Fibroblast of lung (primary cell): ENCODE data around the gene DPYD. TPM values are rescaled to one million over a fixed set of nuclear protein-coding genes. Genes with fewer than 3 reads are reported as not detected.

Experiments
- DNase-seq, 2 donors: peaks; one replicate each; pipeline versions ENCODE4 v3.0.0 to v3.0.0-alpha.2; 2010; ENCODE audit warnings: low read depth in 2 of 2
- H2AFZ ChIP-seq: 2 replicates; pipeline ENCODE4 v1.5.1; 2012; ENCODE audit warnings: low read length, control low read depth, inconsistent platforms
- H3K27ac ChIP-seq: 2 replicates; pipeline ENCODE4 v1.5.1; 2011; ENCODE audit warnings: low read length, control low read depth; ENCODE audit not compliant: insufficient read depth
- H3K27me3 ChIP-seq: 2 replicates; pipeline ENCODE4 v1.5.1; 2011; ENCODE audit warnings: mild to moderate bottlenecking, low read length; ENCODE audit not compliant: control insufficient read depth, insufficient read depth
- H3K36me3 ChIP-seq: 2 replicates; pipeline ENCODE4 v1.5.1; 2011; ENCODE audit warnings: low read length; ENCODE audit not compliant: control insufficient read depth, insufficient read depth
- H3K4me1 ChIP-seq: 2 replicates; pipeline ENCODE4 v1.5.1; 2011; ENCODE audit warnings: low read length; ENCODE audit not compliant: control insufficient read depth, insufficient read depth; ENCODE audit errors: extremely low read depth
- H3K4me2 ChIP-seq: 2 replicates; pipeline ENCODE4 v1.5.1; 2011; ENCODE audit warnings: low read length, control low read depth; ENCODE audit not compliant: insufficient read depth; ENCODE audit errors: extremely low read depth
- H3K4me3 ChIP-seq, 4 experiments: fragments of 200-600 bp in 1 of 4; sonication (generic) in 1 of 4; replicated peaks in 1 of 4; 2 replicates each; pipeline ENCODE4 v1.5.1; 2011 to 2016; ENCODE audit warnings: low read length in 4 of 4, low read depth in 3 of 4, mild to moderate bottlenecking in 3 of 4, control low read depth in 2 of 4, inconsistent platforms in 1 of 4, mixed read lengths in 1 of 4; ENCODE audit not compliant: insufficient read depth in 1 of 4; ENCODE audit errors: control extremely low read depth in 1 of 4
- H3K79me2 ChIP-seq: 2 replicates; pipeline ENCODE4 v1.5.1; 2012; ENCODE audit warnings: mild to moderate bottlenecking, low read length, inconsistent platforms; ENCODE audit not compliant: control insufficient read depth, insufficient read depth
- H3K9ac ChIP-seq: 2 replicates; pipeline ENCODE4 v1.5.1; 2011; ENCODE audit warnings: mild to moderate bottlenecking, low read length, control low read depth; ENCODE audit not compliant: insufficient read depth
- H3K9me3 ChIP-seq: 2 replicates; pipeline ENCODE4 v1.5.1; 2012; ENCODE audit warnings: low read depth, low read length; ENCODE audit not compliant: control insufficient read depth, insufficient read depth
- H4K20me1 ChIP-seq: 2 replicates; pipeline ENCODE4 v1.5.1; 2011; ENCODE audit warnings: low read length; ENCODE audit not compliant: control insufficient read depth, insufficient read depth; ENCODE audit errors: extremely low read depth
- EZH2 ChIP-seq: IDR thresholded peaks from 2 replicates; pipeline ENCODE4 v1.5.1; 2012; ENCODE audit warnings: low read length, control low read depth, mild to moderate bottlenecking; ENCODE audit errors: missing control alignments
- polyA plus RNA-seq, 2 donors: library from polyadenylated mRNA; depleted of rRNA in 1 of 2; stranded (reverse) in 1 of 2; unstranded in 1 of 2; fragments of >200 nt; gene quantifications; 2 replicates each; pipeline ENCODE4 v1.2.1, GENCODE V29; 2011 to 2012; ENCODE audit warnings: missing spikeins in 1 of 2
- total RNA-seq: library from RNA; depleted of rRNA; stranded (reverse); fragments of >200 nt; gene quantifications from 2 replicates; pipeline ENCODE4 v1.2.1, GENCODE V29; 2014
- TF ChIP-seq, protein P1 (sequence below), 2 donors: IDR thresholded peaks in 1 of 2; conservative IDR thresholded peaks in 1 of 2; 1 replicate in 1 of 2; 2 replicates in 1 of 2; pipeline ENCODE4 v1.5.1; 2011 to 2012; ENCODE audit warnings: low read length in 2 of 2, control low read depth in 1 of 2, inconsistent platforms in 1 of 2, low read depth in 1 of 2, mild to moderate bottlenecking in 1 of 2

DPYD gene
- total and polyA plus RNA-seq, 2 donors (not counting 1 experiment from before 2014, with no cell fraction given): 32.0 to 63.1 TPM

DNA sequence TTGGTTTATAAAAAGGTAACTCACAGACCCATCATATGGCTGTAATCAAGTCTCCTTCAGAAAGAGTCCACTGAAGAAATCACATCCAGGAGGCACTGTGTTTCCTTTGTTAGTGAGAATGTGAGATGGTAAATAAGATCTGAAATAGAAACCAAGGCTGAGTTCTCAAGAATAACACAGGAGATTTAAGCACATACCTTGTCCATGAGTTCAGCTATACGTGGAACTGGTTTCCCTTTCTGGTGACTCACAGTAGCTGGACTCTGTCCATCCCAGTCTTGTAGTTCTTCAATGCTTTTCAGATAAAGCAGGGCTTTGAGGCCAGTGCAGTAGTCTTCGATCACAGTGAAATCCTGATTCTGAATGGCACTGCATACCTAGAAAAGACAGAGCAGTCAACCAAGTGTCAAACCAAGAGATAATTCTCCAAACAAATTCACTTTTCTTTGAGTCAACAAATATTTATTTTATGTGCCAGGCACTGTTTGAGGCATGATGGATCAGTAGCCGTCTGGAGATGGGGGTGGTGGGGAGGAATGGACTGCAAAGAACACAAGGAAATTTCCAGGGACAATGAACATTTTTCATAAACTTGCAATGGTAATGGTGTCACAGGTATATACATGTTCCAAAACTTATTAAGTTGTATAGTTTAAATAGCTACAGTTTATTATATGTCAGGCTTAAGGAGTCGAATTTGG lies 727.8 kb downstream of the DPYD start:
- H3K4me3 ChIP-seq: no peak overlapping the region
- H3K79me2 ChIP-seq: no peaks in the 10 kb centered on the region
- no peaks in the 10 kb centered on the region for H3K9me3 ChIP-seq
- H3K4me2 ChIP-seq: peak overlapping the region; percentile 13
- DNase-seq: peak; percentile 95 to 98
- no peaks in the 10 kb centered on the region for H3K27me3 ChIP-seq
- no peaks in the 10 kb centered on the region for H4K20me1 ChIP-seq
- H3K4me1 ChIP-seq: no peaks in the 10 kb centered on the region
- no peak overlapping the region for H2AFZ ChIP-seq
- TF ChIP-seq EZH2: no peak
- TF ChIP-seq, protein P1, sequence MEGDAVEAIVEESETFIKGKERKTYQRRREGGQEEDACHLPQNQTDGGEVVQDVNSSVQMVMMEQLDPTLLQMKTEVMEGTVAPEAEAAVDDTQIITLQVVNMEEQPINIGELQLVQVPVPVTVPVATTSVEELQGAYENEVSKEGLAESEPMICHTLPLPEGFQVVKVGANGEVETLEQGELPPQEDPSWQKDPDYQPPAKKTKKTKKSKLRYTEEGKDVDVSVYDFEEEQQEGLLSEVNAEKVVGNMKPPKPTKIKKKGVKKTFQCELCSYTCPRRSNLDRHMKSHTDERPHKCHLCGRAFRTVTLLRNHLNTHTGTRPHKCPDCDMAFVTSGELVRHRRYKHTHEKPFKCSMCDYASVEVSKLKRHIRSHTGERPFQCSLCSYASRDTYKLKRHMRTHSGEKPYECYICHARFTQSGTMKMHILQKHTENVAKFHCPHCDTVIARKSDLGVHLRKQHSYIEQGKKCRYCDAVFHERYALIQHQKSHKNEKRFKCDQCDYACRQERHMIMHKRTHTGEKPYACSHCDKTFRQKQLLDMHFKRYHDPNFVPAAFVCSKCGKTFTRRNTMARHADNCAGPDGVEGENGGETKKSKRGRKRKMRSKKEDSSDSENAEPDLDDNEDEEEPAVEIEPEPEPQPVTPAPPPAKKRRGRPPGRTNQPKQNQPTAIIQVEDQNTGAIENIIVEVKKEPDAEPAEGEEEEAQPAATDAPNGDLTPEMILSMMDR (conservative IDR thresholded peaks at IDR 0.05 in 1 of 2, IDR thresholded peaks at IDR 0.05 in 1 of 2; ENCODE audit: low read depth in 1 of 2, low read length in 2 of 2): peak in 1 of 2 donors; percentile 5
- H3K36me3 ChIP-seq: no peaks in the 10 kb centered on the region
- H3K27ac ChIP-seq: peak overlapping the region; percentile 4
- no peak overlapping the region for H3K9ac ChIP-seq

DNA sequence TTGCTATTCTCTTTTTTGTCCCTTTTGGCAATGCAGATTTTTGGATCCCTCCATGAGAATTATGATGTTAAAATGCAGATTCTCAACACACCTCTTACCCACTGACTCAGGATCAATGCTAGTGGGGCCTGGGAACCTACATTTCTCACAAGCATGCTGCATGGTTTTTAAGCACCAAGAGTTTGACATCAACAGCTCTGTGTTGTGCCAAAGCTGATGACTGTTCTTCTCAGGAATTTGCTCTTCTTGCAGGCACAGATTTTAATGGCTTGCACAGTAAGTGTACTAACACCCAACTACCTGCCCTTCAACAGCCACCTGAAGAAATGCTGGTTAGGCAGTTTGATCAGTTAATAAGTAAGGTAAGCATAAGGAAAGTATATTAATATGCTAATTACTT lies 730.5 kb downstream of the DPYD start:
- Histone ChIP-seq H4K20me1 (no peaks in the 10 kb centered on the region), H2AFZ (no peak overlapping the region), H3K9me3 (no peaks in the 10 kb centered on the region), H3K4me2 (no peak overlapping the region), H3K9ac (no peak overlapping the region), H3K27me3 (no peaks in the 10 kb centered on the region), H3K4me3 (no peak overlapping the region), H3K27ac (no peak overlapping the region), H3K4me1 (no peaks in the 10 kb centered on the region), H3K36me3 (no peaks in the 10 kb centered on the region), H3K79me2 (no peaks in the 10 kb centered on the region)
- peak; percentile 42 to 84 for DNase-seq
- no peak for TF ChIP-seq EZH2
- TF ChIP-seq, protein P1 (conservative IDR thresholded peaks at IDR 0.05 in 1 of 2, IDR thresholded peaks at IDR 0.05 in 1 of 2; ENCODE audit: low read depth in 1 of 2, low read length in 2 of 2): no peak

DNA sequence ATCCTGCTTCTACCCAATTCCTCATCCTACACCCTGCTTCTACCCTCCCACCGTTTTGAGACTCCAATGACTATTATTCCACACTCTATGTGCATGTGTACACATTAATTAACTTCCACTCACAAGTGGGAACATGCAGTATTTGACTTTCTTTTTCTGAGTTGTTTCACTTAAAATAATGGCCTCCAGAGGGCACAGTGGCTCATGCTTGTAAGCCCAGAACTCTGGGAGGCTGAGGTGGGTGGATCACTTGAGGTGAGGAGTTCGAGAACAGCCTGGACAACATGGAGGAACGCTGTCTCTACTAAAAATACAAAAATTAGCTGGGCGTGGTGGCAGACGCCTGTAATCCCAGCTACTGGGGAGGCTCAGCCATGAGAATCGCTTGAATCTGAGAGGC lies 734.5 kb downstream of the DPYD start:
- no peak for TF ChIP-seq EZH2
- TF ChIP-seq, protein P1 (conservative IDR thresholded peaks at IDR 0.05 in 1 of 2, IDR thresholded peaks at IDR 0.05 in 1 of 2; ENCODE audit: low read depth in 1 of 2, low read length in 2 of 2): peak in 1 of 2 donors; percentile 3

More for the DNA sequence above, 734.5 kb downstream of the DPYD start:
- H3K4me1 ChIP-seq: no peaks in the 10 kb centered on the region
- H3K27ac ChIP-seq: no peak overlapping the region
- H3K9ac ChIP-seq: no peak overlapping the region
- H3K27me3 ChIP-seq: no peaks in the 10 kb centered on the region
- H3K9me3 ChIP-seq: no peaks in the 10 kb centered on the region
- H3K36me3 ChIP-seq: no peaks in the 10 kb centered on the region
- no peak overlapping the region for H3K4me3 ChIP-seq
- H3K79me2 ChIP-seq: no peaks in the 10 kb centered on the region
- peak in 1 of 2 donors; percentile 13 for DNase-seq
- H4K20me1 ChIP-seq: no peaks in the 10 kb centered on the region
- no peak overlapping the region for H3K4me2 ChIP-seq
- no peak overlapping the region for H2AFZ ChIP-seq
